ENCODE data around the gene POFUT2. TPM values are rescaled to one million over a fixed set of nuclear protein-coding genes. Genes with fewer than 3 reads are reported as not detected.

The POFUT2 gene
- total RNA-seq, 2 experiments from 2014 or later = 56.6 to 57.2 TPM

- TF ChIP-seq CTCF (IDR thresholded peaks at IDR 0.05) = no peak
- POLR2A ChIA-PET = no interaction called here
- Histone ChIP-seq H3K4me1 (ENCODE audit: insufficient read depth, low read length) (no peaks in the 10 kb centered on the region), H3K27me3 (ENCODE audit: control insufficient read depth in 1 of 2, insufficient read depth in 2 of 2, low read length in 2 of 2) (no peaks in the 10 kb centered on the region), H3K4me3 (ENCODE audit: low read length) (no peak overlapping the region), H3K9me3 (ENCODE audit: control insufficient read depth in 1 of 2, insufficient read depth in 1 of 2, low read length in 2 of 2) (peaks cover 0 to 9% of the 10 kb centered on the region in 2 experiments), H3K27ac (ENCODE audit: low read depth in 1 of 2, low read length in 2 of 2) (no peak overlapping the region), H3K36me3 (ENCODE audit: insufficient read depth, low read length) (peaks cover 83% of the 10 kb centered on the region)
- H3K27me3 Mint-ChIP-seq = no peaks in the 10 kb centered on the region
- no peak overlapping the region for H3K27ac Mint-ChIP-seq
- no peaks in the 10 kb centered on the region for H3K9me3 Mint-ChIP-seq
- H3K4me1 Mint-ChIP-seq (ENCODE audit: low read depth) = no peaks in the 10 kb centered on the region
- ATAC-seq (ENCODE audit: poor library complexity) = no peak
- H3K4me3 Mint-ChIP-seq = no peak overlapping the region
- H3K36me3 Mint-ChIP-seq (ENCODE audit: low read depth) = peaks cover 39% of the 10 kb centered on the region
- CTCF ChIA-PET = no interaction called here
- intact Hi-C loops (cut with DNase I, micrococcal nuclease) = no loop called here
- DNase-seq = peak in 2 of 14 experiments; percentile 8 to 20
Observed at GRCh38 chr21:45276596-45276995, 11.1 kb downstream of the POFUT2 start.

- H3K36me3 ChIP-seq (ENCODE audit: insufficient read depth, low read length) = peaks cover 70% of the 10 kb centered on the region
- intact Hi-C loops (cut with DNase I, micrococcal nuclease) = loop anchor here in 1 of 2 experiments (5.0 kb wide), 1 partner anchor 118 kb away; no protein-coding TSS in a partner anchor
- ChIA-PET POLR2A (no interaction called here), CTCF (no interaction called here)
- H3K4me1 ChIP-seq (ENCODE audit: insufficient read depth, low read length) = peaks cover 21% of the 10 kb centered on the region
- peaks cover 2% of the 10 kb centered on the region for H3K9me3 Mint-ChIP-seq
- ATAC-seq (ENCODE audit: poor library complexity) = no peak
- H3K9me3 ChIP-seq (ENCODE audit: control insufficient read depth in 1 of 2, insufficient read depth in 1 of 2, low read length in 2 of 2) = peaks cover 7 to 16% of the 10 kb centered on the region in 2 experiments
- peaks cover 15% of the 10 kb centered on the region for H3K4me1 Mint-ChIP-seq (ENCODE audit: low read depth)
- no peak for TF ChIP-seq CTCF (IDR thresholded peaks at IDR 0.05)
- no peak overlapping the region for H3K27ac ChIP-seq (ENCODE audit: low read depth in 1 of 2, low read length in 2 of 2)
- H3K27me3 Mint-ChIP-seq = no peaks in the 10 kb centered on the region
- no peak overlapping the region for H3K4me3 ChIP-seq (ENCODE audit: low read length)
- no peak overlapping the region for H3K27ac Mint-ChIP-seq
- no peaks in the 10 kb centered on the region for H3K27me3 ChIP-seq (ENCODE audit: control insufficient read depth in 1 of 2, insufficient read depth in 2 of 2, low read length in 2 of 2)
- H3K4me3 Mint-ChIP-seq = no peak overlapping the region
- DNase-seq = peak in 2 of 14 experiments; percentile 15 to 29
- H3K36me3 Mint-ChIP-seq (ENCODE audit: low read depth) = peaks cover 27% of the 10 kb centered on the region
Observed at GRCh38 chr21:45270306-45270821, 17.3 kb downstream of the POFUT2 start.

- Mint-ChIP-seq H3K4me1 (ENCODE audit: low read depth) (peaks cover 15% of the 10 kb centered on the region), H3K27ac (no peak overlapping the region), H3K4me3 (no peak overlapping the region), H3K9me3 (peaks cover 2% of the 10 kb centered on the region), H3K36me3 (ENCODE audit: low read depth) (peaks cover 27% of the 10 kb centered on the region), H3K27me3 (no peaks in the 10 kb centered on the region)
- TF ChIP-seq CTCF (IDR thresholded peaks at IDR 0.05) = no peak
- CTCF ChIA-PET = no interaction called here
- POLR2A ChIA-PET = no interaction called here
- intact Hi-C loops (cut with DNase I, micrococcal nuclease) = loop anchor here in 1 of 2 experiments (5.0 kb wide), 1 partner anchor 118 kb away; no protein-coding TSS in a partner anchor
- H3K27me3 ChIP-seq (ENCODE audit: control insufficient read depth in 1 of 2, insufficient read depth in 2 of 2, low read length in 2 of 2) = no peaks in the 10 kb centered on the region
- H3K9me3 ChIP-seq (ENCODE audit: control insufficient read depth in 1 of 2, insufficient read depth in 1 of 2, low read length in 2 of 2) = peaks cover 7 to 16% of the 10 kb centered on the region in 2 experiments
- ATAC-seq (ENCODE audit: poor library complexity) (no peak), DNase-seq (peak in 2 of 14 experiments; percentile 7 to 24)
- peaks cover 25% of the 10 kb centered on the region for H3K4me1 ChIP-seq (ENCODE audit: insufficient read depth, low read length)
- H3K4me3 ChIP-seq (ENCODE audit: low read length) = no peak overlapping the region
- no peak overlapping the region for H3K27ac ChIP-seq (ENCODE audit: low read depth in 1 of 2, low read length in 2 of 2)
- peaks cover 70% of the 10 kb centered on the region for H3K36me3 ChIP-seq (ENCODE audit: insufficient read depth, low read length)
Observed at GRCh38 chr21:45269861-45270260, 17.8 kb downstream of the POFUT2 start.
